Measurements from ENCODE around the gene RALY.

Gene RALY

GRCh38 chr20:33990075-33990474 lies 3.6 kb upstream of the RALY start:
- no peak for FAIRE-seq

- FAIRE-seq: no peak
These were observed 2.2 kb upstream of the RALY start for GRCh38 chr20:33991502-33991901.

- no peak for FAIRE-seq
These were observed 1.4 kb upstream of the RALY start for GRCh38 chr20:33992145-33992922.

- FAIRE-seq: peak; percentile 94
These were observed 662 bp upstream of the RALY start for GRCh38 chr20:33992923-33993575.

GRCh38 chr20:33994222-33994913 lies 657 bp downstream of the RALY start:
- FAIRE-seq: no peak

GRCh38 chr20:33995053-33995831 lies 1.5 kb downstream of the RALY start:
- no peak for FAIRE-seq

- FAIRE-seq: no peak
These were observed 5.4 kb downstream of the RALY start for GRCh38 chr20:33999025-33999649.

DNA sequence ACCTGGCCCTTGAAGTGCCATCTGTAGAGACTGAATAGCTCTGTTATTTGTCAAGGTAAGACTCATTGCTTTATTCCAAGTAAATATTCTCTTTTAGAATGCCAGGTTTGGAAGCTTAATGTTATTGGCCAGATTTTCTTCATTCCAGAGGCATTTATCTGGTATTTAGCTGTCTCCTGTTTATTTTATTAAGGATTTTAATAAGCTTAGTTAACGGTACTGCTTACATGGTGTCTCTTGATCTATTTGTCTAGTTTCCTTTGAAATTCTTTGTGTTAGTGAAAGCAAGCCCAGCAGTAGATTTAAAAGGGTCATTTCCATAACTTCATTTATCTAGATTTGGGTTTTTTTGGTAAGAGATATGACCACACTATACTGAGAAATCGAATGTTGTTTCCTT lies 7.7 kb downstream of the RALY start:
- no peak for FAIRE-seq

- FAIRE-seq: no peak
These were observed 10.5 kb downstream of the RALY start for GRCh38 chr20:34004227-34004626.

GRCh38 chr20:34004790-34005457 lies 11.2 kb downstream of the RALY start:
- no peak for FAIRE-seq

GRCh38 chr20:34006619-34007018 lies 12.9 kb downstream of the RALY start:
- no peak for FAIRE-seq

DNA sequence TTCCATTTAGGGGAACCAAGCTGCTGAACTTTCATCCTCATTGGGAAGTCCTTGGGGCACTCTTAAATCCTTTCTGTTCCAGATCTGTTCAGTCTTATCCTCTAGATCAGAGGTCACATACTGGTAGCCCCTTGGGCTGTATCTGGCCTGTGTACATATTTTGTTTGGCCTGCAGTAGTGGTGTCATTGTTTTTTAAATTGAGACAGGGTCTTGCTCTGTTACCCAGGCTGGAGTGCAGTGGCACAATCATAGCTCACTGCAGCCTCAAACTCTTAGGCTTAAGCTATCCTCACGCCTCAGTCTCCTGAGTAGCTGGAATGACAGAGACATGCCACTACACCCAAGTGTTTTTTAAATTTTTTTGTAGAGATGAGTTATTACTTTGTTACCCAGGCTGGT lies 14.8 kb downstream of the RALY start:
- no peak for FAIRE-seq

DNA sequence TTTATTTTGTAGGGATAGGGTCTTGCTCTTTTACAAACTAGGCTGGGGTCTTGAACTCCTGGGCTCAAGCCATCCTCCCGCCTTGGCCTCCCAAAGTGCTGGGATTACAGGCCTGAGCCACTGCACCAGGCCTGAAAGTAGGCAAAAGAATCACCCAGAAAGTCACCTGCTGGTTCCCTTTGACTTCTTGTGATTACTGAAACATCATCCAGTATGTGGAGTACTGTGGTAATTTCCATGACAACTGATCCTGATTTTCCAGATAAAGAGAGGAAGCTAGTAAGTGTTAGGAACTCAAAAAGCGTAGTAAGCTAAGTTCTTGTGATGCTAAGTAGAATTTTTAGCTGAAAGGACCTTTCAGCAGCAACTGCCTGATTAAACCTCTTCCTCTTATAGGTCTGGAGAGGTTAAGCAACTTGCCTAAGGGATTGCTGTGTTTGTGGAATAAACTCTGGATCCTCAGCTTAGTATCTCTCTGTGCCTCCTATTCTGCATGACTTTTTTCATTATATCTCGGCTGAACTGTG lies 16.8 kb downstream of the RALY start:
- FAIRE-seq: no peak

GRCh38 chr20:34011275-34011674 lies 17.6 kb downstream of the RALY start:
- no peak for FAIRE-seq

- no peak for FAIRE-seq
These were observed 18.6 kb downstream of the RALY start for GRCh38 chr20:34012330-34012729.

- FAIRE-seq: no peak
These were observed 19.0 kb downstream of the RALY start for GRCh38 chr20:34012735-34013134.

DNA sequence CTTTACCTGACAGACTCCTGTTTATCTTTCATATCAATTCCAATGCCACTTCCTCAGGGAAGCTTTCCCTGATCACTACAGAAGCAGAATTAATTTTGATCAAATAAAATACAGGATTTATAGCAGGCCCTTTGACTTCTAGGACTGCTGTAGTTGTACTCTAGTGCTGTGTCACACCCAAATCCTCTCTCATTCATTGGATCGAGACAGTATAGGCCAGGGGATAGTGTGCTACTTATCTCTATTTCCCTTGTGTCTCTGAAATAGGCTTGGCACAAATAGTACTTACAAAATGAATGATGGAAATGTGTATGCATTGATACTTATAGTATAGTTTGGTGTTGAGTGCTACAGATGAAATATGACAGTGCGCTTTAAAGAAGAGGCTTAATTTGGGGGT lies 19.8 kb downstream of the RALY start:
- FAIRE-seq: no peak

DNA sequence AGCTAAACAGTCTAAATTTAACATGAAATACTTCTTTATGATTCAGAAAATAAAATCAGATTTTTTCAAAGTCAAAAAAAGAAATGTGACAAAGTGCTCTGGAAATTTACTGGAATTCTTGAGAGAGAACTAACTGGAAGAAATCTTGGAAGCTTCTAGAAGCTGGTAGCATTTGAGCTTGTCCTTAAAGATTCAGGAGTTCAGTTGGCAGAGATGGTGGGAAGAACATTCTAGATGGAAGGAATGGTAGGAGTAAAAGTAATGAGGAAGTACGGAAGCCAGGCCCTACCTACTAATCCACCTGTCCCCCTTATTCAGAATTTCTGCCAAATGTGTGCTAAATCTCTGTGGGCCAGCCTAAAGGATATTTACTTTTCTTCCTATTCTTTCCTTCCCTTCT lies 21.2 kb downstream of the RALY start:
- no peak for FAIRE-seq

- FAIRE-seq: no peak
These were observed 22.0 kb downstream of the RALY start for GRCh38 chr20:34015401-34016335.

DNA sequence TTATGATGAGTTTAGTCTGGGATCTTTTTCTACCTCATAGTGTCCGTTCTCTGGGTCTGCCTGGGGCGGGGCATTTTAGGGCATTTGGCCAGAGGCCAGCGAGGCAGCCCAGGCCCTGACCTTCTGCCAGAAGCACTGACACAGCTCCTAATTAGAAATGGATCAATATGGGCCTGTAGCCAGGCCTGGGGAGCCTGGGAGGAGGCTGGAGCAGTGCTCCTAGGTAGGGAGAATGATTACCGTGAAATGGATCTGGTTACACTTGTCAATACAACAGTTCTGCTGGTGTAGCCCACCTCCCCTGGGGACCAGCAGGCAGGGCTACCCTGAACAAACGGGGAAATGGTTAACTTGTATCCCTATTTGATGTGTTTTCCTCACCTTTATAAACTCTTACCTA lies 23.0 kb downstream of the RALY start:
- FAIRE-seq: no peak

DNA sequence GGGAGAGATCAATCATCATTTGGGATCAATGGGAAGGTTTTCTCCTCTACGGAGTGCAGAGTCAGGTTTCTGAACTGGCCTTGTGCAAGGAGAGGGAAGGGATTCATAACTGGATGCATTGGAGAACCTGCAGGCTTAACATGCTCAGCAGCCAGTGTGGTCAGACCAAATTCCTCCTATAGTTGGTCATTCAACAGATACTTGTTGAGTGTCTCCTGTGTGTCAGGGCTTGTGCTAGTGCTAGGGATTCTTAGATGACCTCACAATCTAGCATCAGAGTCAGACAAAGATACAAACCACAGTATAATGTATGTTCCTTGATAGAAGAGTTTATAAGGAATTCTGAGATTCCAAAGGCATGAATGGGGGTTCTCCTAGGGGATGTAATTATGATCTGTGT lies 23.9 kb downstream of the RALY start:
- no peak for FAIRE-seq

Measured in A204.1 (cell line).